K562 (cell line): Measurements from ENCODE around the gene GAMT. TPM values are rescaled to one million over a fixed set of nuclear protein-coding genes. Genes with fewer than 3 reads are reported as not detected.

Source experiments
- ATAC-seq: fragments of 200-7000 bp; cut with Tn5 transposase; 3 replicates; pipeline ENCODE4 v1.9.1; 2020; ENCODE audit warnings: moderate library complexity
- BruUV-seq: library from RNA; stranded (reverse); fragments of 400-500 nt; replicated peaks from 2 replicates; lab custom pipeline; 2021; lab: Mats Ljungman, UMichigan
- CTCF ChIA-PET: fragments of 300-600 bp; formaldehyde crosslinking; extraction: SDS; loops from one replicate; lab custom pipeline; 2021; ENCODE audit warnings: low intra/inter-chr PET ratio; lab: Yijun Ruan, JAX
- POLR2A ChIA-PET: fragments of 300-600, 350-650 bp; sonication (Branson Sonifier 250); formaldehyde crosslinking; extraction: SDS; loops from one replicate; lab custom pipeline; 2021; ENCODE audit warnings: antibody characterized with exemption, inconsistent platforms; lab: Yijun Ruan, JAX
- DNase-seq, 4 experiments: peaks; one replicate each; pipeline versions ENCODE4 v3.0.0 to v3.0.0-alpha.2; 2011 to 2018; ENCODE audit warnings: low spot score in 3 of 4, mixed read lengths in 3 of 4; ENCODE audit errors: extremely low read depth in 1 of 4
- FAIRE-seq: peaks from 2 replicates; lab custom pipeline; 2011; peaks lifted over from hg19 to GRCh38; lab: Jason Lieb, UNC
- H2AFZ ChIP-seq: 2 replicates; pipeline ENCODE4 v1.6.0; 2011; ENCODE audit warnings: low read depth, low read length, control low read depth, inconsistent platforms
- H3K27ac ChIP-seq: fragments of 200-600 bp; 3 replicates; pipeline ENCODE4 v1.8.0; 2011; ENCODE audit warnings: low read depth, mild to moderate bottlenecking, control low read depth, inconsistent platforms, low read length, moderate library complexity, mixed read lengths; ENCODE audit errors: extremely low read depth
- H3K27me3 ChIP-seq, 2 experiments: fragments of 300-600 bp in 1 of 2; 2 replicates in 1 of 2; 3 replicates in 1 of 2; pipeline versions ENCODE4 v1.6.0 to v1.8.0; 2011; ENCODE audit warnings: inconsistent platforms in 2 of 2, low read length in 2 of 2, mild to moderate bottlenecking in 1 of 2, mixed read lengths in 1 of 2, moderate library complexity in 1 of 2; ENCODE audit not compliant: control insufficient read depth in 2 of 2, insufficient read depth in 2 of 2
- H3K36me3 ChIP-seq: fragments of 300-600 bp; 3 replicates; pipeline ENCODE4 v1.8.0; 2011; ENCODE audit warnings: mild to moderate bottlenecking, low read length, inconsistent platforms; ENCODE audit not compliant: control insufficient read depth, insufficient read depth
- H3K4me1 ChIP-seq, 2 experiments: fragments of 200-600 bp in 1 of 2; replicated peaks in 1 of 2; 2 replicates in 1 of 2; 3 replicates in 1 of 2; pipeline versions ENCODE4 v1.5.1 to v1.8.0; 2011; ENCODE audit warnings: inconsistent platforms in 2 of 2, low read length in 2 of 2, mild to moderate bottlenecking in 1 of 2, mixed read lengths in 1 of 2, moderate library complexity in 1 of 2; ENCODE audit not compliant: control insufficient read depth in 2 of 2, insufficient read depth in 2 of 2
- H3K4me2 ChIP-seq: 2 replicates; pipeline ENCODE4 v1.6.1; 2011; ENCODE audit warnings: low read length, control low read depth, inconsistent platforms, mixed read lengths; ENCODE audit not compliant: insufficient read depth
- H3K4me3 ChIP-seq: fragments of 200-600 bp; sonication (generic), shearing (Covaris generic); 2 replicates; pipeline ENCODE4 v1.5.1; 2016; ENCODE audit warnings: control low read depth, inconsistent platforms
- H3K79me2 ChIP-seq: fragments of 200-600 bp; 3 replicates; pipeline ENCODE4 v1.8.0; 2011; ENCODE audit warnings: low read length, inconsistent platforms; ENCODE audit not compliant: control insufficient read depth, insufficient read depth
- H3K9ac ChIP-seq, 2 experiments: 2 replicates each; pipeline versions ENCODE4 v1.6.0 to v1.6.1; 2011; ENCODE audit warnings: low read depth in 2 of 2, low read length in 2 of 2, control low read depth in 1 of 2, inconsistent platforms in 1 of 2, mild to moderate bottlenecking in 1 of 2, mixed read lengths in 1 of 2; ENCODE audit not compliant: insufficient read depth in 1 of 2
- H3K9me1 ChIP-seq: one replicate; pipeline ENCODE4 v1.6.0; 2011; ENCODE audit warnings: inconsistent platforms, mild to moderate bottlenecking, low read length, moderate library complexity; ENCODE audit not compliant: control insufficient read depth, insufficient read depth
- H3K9me3 ChIP-seq: replicated peaks from 2 replicates; pipeline ENCODE4 v1.5.1; 2011; ENCODE audit warnings: low read depth, low read length, inconsistent platforms; ENCODE audit not compliant: control insufficient read depth, insufficient read depth
- H4K20me1 ChIP-seq: replicated peaks from 2 replicates; pipeline ENCODE4 v1.6.1; 2011; ENCODE audit warnings: low read length, inconsistent platforms, mixed read lengths; ENCODE audit not compliant: control insufficient read depth, insufficient read depth
- HDAC2 ChIP-seq: fragments of 450-650 bp; IDR thresholded peaks from 2 replicates; pipeline ENCODE4 v1.6.1; 2016; ENCODE audit warnings: mild to moderate bottlenecking
- HNRNPUL1 ChIP-seq: fragments of 200-400 bp; formaldehyde crosslinking; IDR thresholded peaks from 2 replicates; pipeline ENCODE4 v1.6.1; 2017; ENCODE audit warnings: low read length
- MEIS2 ChIP-seq: fragments of 450-650 bp; IDR thresholded peaks from 2 replicates; pipeline ENCODE4 v1.6.1; 2014; ENCODE audit warnings: mild to moderate bottlenecking; ENCODE audit not compliant: partially characterized antibody
- NCOA1 ChIP-seq: fragments of 450-650 bp; IDR thresholded peaks from 2 replicates; pipeline ENCODE4 v1.6.1; 2016; ENCODE audit warnings: low read depth
- PKNOX1 ChIP-seq: fragments of 450-650 bp; IDR thresholded peaks from 2 replicates; pipeline ENCODE4 v1.6.1; 2016
- SFPQ ChIP-seq: fragments of 200-400 bp; formaldehyde crosslinking; IDR thresholded peaks from 2 replicates; pipeline ENCODE4 v1.6.1; 2017; ENCODE audit warnings: mild to moderate bottlenecking, low read depth, low read length, moderate library complexity
- ZNF655 ChIP-seq: fragments of 250-450 bp; sonication (Bioruptor Pico); IDR thresholded peaks from 2 replicates; pipeline ENCODE4 v1.5.0; 2021
- WGBS: fragments of 100-300 bp; shearing (Covaris generic); methylation state at CpG from one replicate; pipeline ENCODE4 v1.1.6; 2016; ENCODE audit warnings: low coverage, mixed read lengths; ENCODE audit not compliant: insufficient coverage; ENCODE audit errors: missing lambda C conversion rate; 5-methylcytosine and 5-hydroxymethylcytosine counted together
- in situ Hi-C: fragments of 300-500 bp; cut with MboI; formaldehyde crosslinking; loops from 4 replicates; pipeline ENCODE4 v1.15.0; 2018; ENCODE audit warnings: inconsistent platforms, mixed read lengths
- intact Hi-C: fragments of 100-400 bp; cut with micrococcal nuclease; formaldehyde crosslinking; loops from 2 replicates; pipeline ENCODE4 v1.14.2; 2022
- polyA plus RNA-seq, 8 experiments: library from polyadenylated mRNA; depleted of rRNA in 4 of 8; stranded (reverse) in 5 of 8; unstranded in 3 of 8; fragments of >200 nt; fragmentation: Nextera tagmentation in 2 of 8; fragmentation: Illumina TruSeq in 1 of 8; extraction: Ambion mirVana in 2 of 8; extraction: Trizol in 1 of 8; gene quantifications; 2 replicates each; pipeline versions ENCODE4 v1.2.1 to v1.2.3, GENCODE V29; 2011 to 2014; ENCODE audit warnings: inconsistent platforms in 1 of 8, missing spikeins in 1 of 8
- total RNA-seq, 7 experiments: library from RNA; depleted of rRNA in 6 of 7; stranded (reverse); fragments of >200 nt in 6 of 7; fragmentation: Illumina TruSeq in 2 of 7; extraction: Trizol in 2 of 7; gene quantifications; 2 replicates each; pipeline versions ENCODE4 v1.2.1 to v1.2.3, GENCODE V29; 2011 to 2021; ENCODE audit warnings: low replicate concordance in 1 of 7
- TF ChIP-seq, protein P1 (sequence below): fragments of 450-650 bp; conservative IDR thresholded peaks from 2 replicates; pipeline ENCODE4 v1.6.1; 2016; ENCODE audit warnings: missing genetic modification characterization, low read depth, mild to moderate bottlenecking, control low read depth, missing compliant biosample characterization
- TF ChIP-seq, protein P2 (sequence below): fragments of 450-650 bp; formaldehyde crosslinking; IDR thresholded peaks from 2 replicates; pipeline ENCODE4 v1.4.0; 2022; ENCODE audit warnings: mild to moderate bottlenecking, moderate library complexity

The GAMT gene
- total and polyA plus RNA-seq, 9 of the 15 experiments (the other 6 are each of a cell fraction or from before 2014, with no cell fraction given): 1.3 to 35.3 (median 27.2) TPM

- H3K27me3 ChIP-seq: no peaks in the 10 kb centered on the region
- CTCF ChIA-PET: no interaction called here
- no peak overlapping the region for H3K9ac ChIP-seq
- intact Hi-C loops: no loop called here
- H3K27ac ChIP-seq: no peak overlapping the region
- H3K79me2 ChIP-seq: peaks cover 19% of the 10 kb centered on the region
- no peaks in the 10 kb centered on the region for H3K9me1 ChIP-seq
- no peak overlapping the region for H2AFZ ChIP-seq
- no peak overlapping the region for H3K4me3 ChIP-seq
- in situ Hi-C loops: no loop called here
- ATAC-seq (no peak), FAIRE-seq (no peak), DNase-seq (no peak)
- 63% methylated on average over 3 of the region's 3 CpGs for WGBS
- H4K20me1 ChIP-seq: peaks cover 9% of the 10 kb centered on the region; the same call in 1 of the 2 replicates
- no peaks in the 10 kb centered on the region for H3K9me3 ChIP-seq
- peaks cover 54% of the 10 kb centered on the region for H3K36me3 ChIP-seq
- H3K4me1 ChIP-seq: peaks cover 10 to 41% of the 10 kb centered on the region in 2 experiments
- no TSS peak for BruUV-seq
- H3K4me2 ChIP-seq: peak overlapping the region; percentile 89
- POLR2A ChIA-PET: interaction anchor here (1.4 kb wide), 1 partner anchor 14 kb away, joined by 3 read pairs; no protein-coding TSS in a partner anchor
- no peak for TF ChIP-seq SFPQ
- TF ChIP-seq HDAC2: no peak
- TF ChIP-seq, protein P1, sequence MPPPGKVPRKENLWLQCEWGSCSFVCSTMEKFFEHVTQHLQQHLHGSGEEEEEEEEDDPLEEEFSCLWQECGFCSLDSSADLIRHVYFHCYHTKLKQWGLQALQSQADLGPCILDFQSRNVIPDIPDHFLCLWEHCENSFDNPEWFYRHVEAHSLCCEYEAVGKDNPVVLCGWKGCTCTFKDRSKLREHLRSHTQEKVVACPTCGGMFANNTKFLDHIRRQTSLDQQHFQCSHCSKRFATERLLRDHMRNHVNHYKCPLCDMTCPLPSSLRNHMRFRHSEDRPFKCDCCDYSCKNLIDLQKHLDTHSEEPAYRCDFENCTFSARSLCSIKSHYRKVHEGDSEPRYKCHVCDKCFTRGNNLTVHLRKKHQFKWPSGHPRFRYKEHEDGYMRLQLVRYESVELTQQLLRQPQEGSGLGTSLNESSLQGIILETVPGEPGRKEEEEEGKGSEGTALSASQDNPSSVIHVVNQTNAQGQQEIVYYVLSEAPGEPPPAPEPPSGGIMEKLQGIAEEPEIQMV: no peak
- TF ChIP-seq HNRNPUL1: no peak
- TF ChIP-seq ZNF655 (CRISPR knock-in tag): no peak
- no peak for TF ChIP-seq MEIS2
- TF ChIP-seq, protein P2, sequence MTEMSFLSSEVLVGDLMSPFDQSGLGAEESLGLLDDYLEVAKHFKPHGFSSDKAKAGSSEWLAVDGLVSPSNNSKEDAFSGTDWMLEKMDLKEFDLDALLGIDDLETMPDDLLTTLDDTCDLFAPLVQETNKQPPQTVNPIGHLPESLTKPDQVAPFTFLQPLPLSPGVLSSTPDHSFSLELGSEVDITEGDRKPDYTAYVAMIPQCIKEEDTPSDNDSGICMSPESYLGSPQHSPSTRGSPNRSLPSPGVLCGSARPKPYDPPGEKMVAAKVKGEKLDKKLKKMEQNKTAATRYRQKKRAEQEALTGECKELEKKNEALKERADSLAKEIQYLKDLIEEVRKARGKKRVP: no peak
- TF ChIP-seq NCOA1: no peak
- no peak for TF ChIP-seq PKNOX1
Observed at GRCh38 chr19:1356508-1356865, 44.9 kb downstream of the GAMT start.
